Body of pancreas (tissue), 4 donors: ENCODE measurements around the gene ZNF213.

Experiments used
- POLR2A ChIP-seq, 3 donors: fragments of 450-650 bp; IDR thresholded peaks; one replicate each; pipeline ENCODE4 v1.6.1; 2016; ENCODE audit warnings: antibody characterized with exemption in 3 of 3, mild to moderate bottlenecking in 2 of 3
- TF ChIP-seq, protein P1 (sequence below), 7 experiments: fragments of 450-650 bp in 4 of 7; fragments of 200-600 bp in 3 of 7; sonication (generic) in 3 of 7; IDR thresholded peaks; one replicate each; pipeline ENCODE4 v1.5.1; 2016 to 2019; ENCODE audit warnings: antibody characterized with exemption in 7 of 7

DNA sequence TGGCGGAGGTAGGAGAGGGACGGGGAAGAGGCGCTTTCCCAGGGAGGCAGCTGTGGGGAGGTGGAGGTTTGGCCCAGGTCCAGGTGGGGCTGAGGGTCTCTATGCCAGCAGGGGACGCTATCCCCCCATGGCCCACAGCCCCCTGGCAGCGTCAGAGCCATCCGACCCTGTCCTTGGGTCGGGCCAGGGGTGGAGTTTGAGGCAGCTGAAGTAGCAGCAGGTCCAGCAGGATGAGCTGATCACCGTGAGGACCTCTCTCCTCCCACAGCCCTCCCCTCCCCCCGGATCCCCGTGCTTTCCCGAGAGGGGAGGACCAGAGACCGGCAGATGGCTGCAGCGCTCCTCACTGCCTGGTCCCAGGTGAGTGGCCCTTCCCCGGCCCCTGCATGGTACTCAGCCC is 19.3 kb upstream of the ZNF213 start:
- TF ChIP-seq, protein P1, sequence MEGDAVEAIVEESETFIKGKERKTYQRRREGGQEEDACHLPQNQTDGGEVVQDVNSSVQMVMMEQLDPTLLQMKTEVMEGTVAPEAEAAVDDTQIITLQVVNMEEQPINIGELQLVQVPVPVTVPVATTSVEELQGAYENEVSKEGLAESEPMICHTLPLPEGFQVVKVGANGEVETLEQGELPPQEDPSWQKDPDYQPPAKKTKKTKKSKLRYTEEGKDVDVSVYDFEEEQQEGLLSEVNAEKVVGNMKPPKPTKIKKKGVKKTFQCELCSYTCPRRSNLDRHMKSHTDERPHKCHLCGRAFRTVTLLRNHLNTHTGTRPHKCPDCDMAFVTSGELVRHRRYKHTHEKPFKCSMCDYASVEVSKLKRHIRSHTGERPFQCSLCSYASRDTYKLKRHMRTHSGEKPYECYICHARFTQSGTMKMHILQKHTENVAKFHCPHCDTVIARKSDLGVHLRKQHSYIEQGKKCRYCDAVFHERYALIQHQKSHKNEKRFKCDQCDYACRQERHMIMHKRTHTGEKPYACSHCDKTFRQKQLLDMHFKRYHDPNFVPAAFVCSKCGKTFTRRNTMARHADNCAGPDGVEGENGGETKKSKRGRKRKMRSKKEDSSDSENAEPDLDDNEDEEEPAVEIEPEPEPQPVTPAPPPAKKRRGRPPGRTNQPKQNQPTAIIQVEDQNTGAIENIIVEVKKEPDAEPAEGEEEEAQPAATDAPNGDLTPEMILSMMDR (IDR thresholded peaks at IDR 0.05) = no peak
- TF ChIP-seq POLR2A (IDR thresholded peaks at IDR 0.05) = no peak
